ENCODE data around the gene PPP1R14D.
A peak's percentile ranks its signal among the peaks of the same experiment; 100 is the strongest.

Gene PPP1R14D

DNA sequence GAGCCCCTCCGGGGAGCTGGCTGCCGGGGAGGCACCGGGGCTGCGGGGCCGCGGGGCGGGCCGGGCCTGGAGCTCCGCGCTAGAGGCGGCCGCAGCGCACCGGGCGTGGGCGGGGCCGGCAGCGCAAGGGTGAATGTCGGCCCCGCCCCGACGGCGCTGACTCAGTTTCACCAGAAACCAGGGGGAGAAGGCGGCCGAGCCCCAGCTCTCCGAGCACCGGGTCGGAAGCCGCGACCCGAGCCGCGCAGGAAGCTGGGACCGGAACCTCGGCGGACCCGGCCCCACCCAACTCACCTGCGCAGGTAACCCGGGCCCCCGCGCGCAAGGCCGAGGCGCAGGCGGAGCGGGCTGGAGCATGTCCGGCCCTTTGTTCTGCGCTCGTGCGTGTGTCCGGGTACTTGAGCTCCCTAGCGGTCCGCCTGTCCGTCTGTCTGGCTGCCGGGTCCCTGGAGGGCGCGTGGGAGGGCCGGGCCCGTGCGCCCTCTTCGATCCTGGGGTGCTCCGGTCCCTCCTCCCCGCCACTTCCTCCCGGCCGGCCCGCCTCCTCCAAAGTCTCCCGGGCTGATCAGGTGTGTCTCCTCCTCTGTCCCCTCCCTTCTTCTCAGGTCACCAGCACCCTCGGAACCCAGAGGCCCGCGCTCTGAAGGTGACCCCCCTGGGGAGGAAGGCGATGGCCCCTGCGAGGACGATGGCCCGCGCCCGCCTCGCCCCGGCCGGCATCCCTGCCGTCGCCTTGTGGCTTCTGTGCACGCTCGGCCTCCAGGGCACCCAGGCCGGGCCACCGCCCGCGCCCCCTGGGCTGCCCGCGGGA, 15.6 kb upstream of the PPP1R14D start, which contains the start of gene SPINT1:
TSS of gene SPINT1 (plus strand) at position 164 of the 811 bp plus-strand sequence. CDS start at position 671, 507 bp downstream.
- Histone ChIP-seq H3K27me3 (ENCODE audit: low read length) (no peaks in the 10 kb centered on the region), H3K9ac (ENCODE audit: low read length) (peak within 1 kb of the TSS; percentile 9; the same call in 1 of the 2 replicates), H4K20me1 (ENCODE audit: low read depth, low read length) (no peaks in the 10 kb centered on the region), H3K27ac (ENCODE audit: low read depth, low read length) (no peak within 1 kb of the TSS), H3K9me3 (ENCODE audit: insufficient read depth, low read length) (no peaks in the 10 kb centered on the region), H3K4me3 (ENCODE audit: insufficient read depth, low read length, poor library complexity, severe bottlenecking) (peak within 1 kb of the TSS; percentile 24), H3K79me2 (ENCODE audit: insufficient read depth, low read length) (no peaks in the 10 kb centered on the region), H3K9me2 (replicated peaks; ENCODE audit: insufficient read depth, low read length) (no peaks in the 10 kb centered on the region), H3F3A (ENCODE audit: insufficient read depth) (no peaks in the 10 kb centered on the region), H2AFZ (ENCODE audit: low read depth, low read length, severe bottlenecking) (peak within 1 kb of the TSS; percentile 49), H3K36me3 (ENCODE audit: low read length) (no peaks in the 10 kb centered on the region), H3K4me2 (ENCODE audit: low read depth, low read length, poor library complexity, severe bottlenecking) (peak within 1 kb of the TSS; percentile 47)
- TF ChIP-seq, protein P1, sequence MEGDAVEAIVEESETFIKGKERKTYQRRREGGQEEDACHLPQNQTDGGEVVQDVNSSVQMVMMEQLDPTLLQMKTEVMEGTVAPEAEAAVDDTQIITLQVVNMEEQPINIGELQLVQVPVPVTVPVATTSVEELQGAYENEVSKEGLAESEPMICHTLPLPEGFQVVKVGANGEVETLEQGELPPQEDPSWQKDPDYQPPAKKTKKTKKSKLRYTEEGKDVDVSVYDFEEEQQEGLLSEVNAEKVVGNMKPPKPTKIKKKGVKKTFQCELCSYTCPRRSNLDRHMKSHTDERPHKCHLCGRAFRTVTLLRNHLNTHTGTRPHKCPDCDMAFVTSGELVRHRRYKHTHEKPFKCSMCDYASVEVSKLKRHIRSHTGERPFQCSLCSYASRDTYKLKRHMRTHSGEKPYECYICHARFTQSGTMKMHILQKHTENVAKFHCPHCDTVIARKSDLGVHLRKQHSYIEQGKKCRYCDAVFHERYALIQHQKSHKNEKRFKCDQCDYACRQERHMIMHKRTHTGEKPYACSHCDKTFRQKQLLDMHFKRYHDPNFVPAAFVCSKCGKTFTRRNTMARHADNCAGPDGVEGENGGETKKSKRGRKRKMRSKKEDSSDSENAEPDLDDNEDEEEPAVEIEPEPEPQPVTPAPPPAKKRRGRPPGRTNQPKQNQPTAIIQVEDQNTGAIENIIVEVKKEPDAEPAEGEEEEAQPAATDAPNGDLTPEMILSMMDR (IDR thresholded peaks at IDR 0.05; ENCODE audit: insufficient read depth, low read length, poor library complexity, severe bottlenecking): no peak
- 0 out of 2 replicates have a peak, but pooled peaks have one; percentile 59 for TF ChIP-seq EZH2phosphoT487 (conservative IDR thresholded peaks at IDR 0.05; ENCODE audit: low read length)

DNA sequence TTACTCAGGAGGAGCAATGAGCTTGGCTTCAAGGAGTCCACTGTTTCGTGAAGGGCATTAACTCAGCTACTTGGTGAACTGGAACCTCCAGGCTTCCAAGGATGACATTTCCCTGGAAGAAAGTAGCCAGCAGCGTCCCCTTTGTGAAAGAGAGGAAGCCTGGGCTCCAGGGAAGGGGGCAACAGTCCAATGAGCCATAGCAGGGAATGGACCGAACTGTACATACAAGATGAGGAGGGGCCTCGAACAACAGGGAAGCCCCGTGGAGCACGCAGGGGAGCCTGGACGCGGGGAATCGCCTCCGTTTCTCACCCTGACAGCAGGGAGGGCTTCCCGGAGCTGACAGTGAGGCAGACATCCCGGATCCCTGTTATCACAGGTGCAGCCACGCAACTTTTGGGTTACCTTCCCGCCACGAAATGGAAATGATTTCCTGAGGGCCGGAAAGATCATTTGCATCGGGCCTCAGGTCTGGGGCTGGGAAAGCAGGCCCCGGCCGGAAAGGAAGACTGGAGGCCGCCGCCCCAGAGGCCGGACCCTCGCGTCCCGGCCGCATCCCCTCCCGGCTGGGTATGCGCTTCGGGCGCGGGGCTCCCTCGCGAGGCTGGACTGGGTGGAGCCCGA, 14.9 kb upstream of the PPP1R14D start:
- no peak for TF ChIP-seq EZH2phosphoT487 (conservative IDR thresholded peaks at IDR 0.05; ENCODE audit: low read length)
- TF ChIP-seq, protein P1 (IDR thresholded peaks at IDR 0.05; ENCODE audit: insufficient read depth, low read length, poor library complexity, severe bottlenecking): no peak
- Histone ChIP-seq H3K9ac (ENCODE audit: low read length) (no peak overlapping the region), H2AFZ (ENCODE audit: low read depth, low read length, severe bottlenecking) (no peak overlapping the region), H3K4me2 (ENCODE audit: low read depth, low read length, poor library complexity, severe bottlenecking) (peak overlapping the region; percentile 47), H4K20me1 (ENCODE audit: low read depth, low read length) (no peaks in the 10 kb centered on the region), H3K79me2 (ENCODE audit: insufficient read depth, low read length) (no peaks in the 10 kb centered on the region), H3K9me2 (replicated peaks; ENCODE audit: insufficient read depth, low read length) (no peaks in the 10 kb centered on the region), H3K36me3 (ENCODE audit: low read length) (no peaks in the 10 kb centered on the region), H3K27ac (ENCODE audit: low read depth, low read length) (no peak overlapping the region), H3K9me3 (ENCODE audit: insufficient read depth, low read length) (no peaks in the 10 kb centered on the region), H3K27me3 (ENCODE audit: low read length) (no peaks in the 10 kb centered on the region), H3F3A (ENCODE audit: insufficient read depth) (no peaks in the 10 kb centered on the region), H3K4me3 (ENCODE audit: insufficient read depth, low read length, poor library complexity, severe bottlenecking) (no peak overlapping the region)

DNA sequence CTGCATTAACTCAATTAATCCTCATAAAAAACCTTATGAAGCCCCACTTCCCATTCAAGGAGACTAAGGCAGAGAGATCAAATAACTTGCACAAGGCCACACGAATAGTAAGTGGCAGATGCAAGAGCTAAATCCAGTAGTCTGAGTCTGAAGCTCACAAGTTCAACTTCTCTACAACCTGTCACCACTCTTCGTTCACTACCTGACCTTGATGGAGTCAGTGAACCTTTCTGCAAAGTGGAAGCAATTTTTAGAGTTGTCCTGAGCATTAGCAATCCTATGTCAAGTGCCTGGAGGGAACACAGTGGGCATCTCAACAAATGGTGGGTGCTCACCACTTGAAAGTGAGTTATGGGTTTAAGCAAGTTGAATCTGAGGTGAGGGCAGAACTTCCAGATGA, 13.2 kb upstream of the PPP1R14D start:
- H3K4me2 ChIP-seq (ENCODE audit: low read depth, low read length, poor library complexity, severe bottlenecking): no peak overlapping the region
- no peaks in the 10 kb centered on the region for H3K9me3 ChIP-seq (ENCODE audit: insufficient read depth, low read length)
- no peak overlapping the region for H3K27ac ChIP-seq (ENCODE audit: low read depth, low read length)
- H3K36me3 ChIP-seq (ENCODE audit: low read length): no peaks in the 10 kb centered on the region
- no peak for TF ChIP-seq EZH2phosphoT487 (conservative IDR thresholded peaks at IDR 0.05; ENCODE audit: low read length)
- TF ChIP-seq, protein P1 (IDR thresholded peaks at IDR 0.05; ENCODE audit: insufficient read depth, low read length, poor library complexity, severe bottlenecking): no peak
- H3K4me3 ChIP-seq (ENCODE audit: insufficient read depth, low read length, poor library complexity, severe bottlenecking): no peak overlapping the region
- no peaks in the 10 kb centered on the region for H3K9me2 ChIP-seq (replicated peaks; ENCODE audit: insufficient read depth, low read length)
- no peak overlapping the region for H3K9ac ChIP-seq (ENCODE audit: low read length)
- H3F3A ChIP-seq (ENCODE audit: insufficient read depth): no peaks in the 10 kb centered on the region
- no peaks in the 10 kb centered on the region for H3K79me2 ChIP-seq (ENCODE audit: insufficient read depth, low read length)
- no peak overlapping the region for H2AFZ ChIP-seq (ENCODE audit: low read depth, low read length, severe bottlenecking)
- H4K20me1 ChIP-seq (ENCODE audit: low read depth, low read length): no peaks in the 10 kb centered on the region
- no peaks in the 10 kb centered on the region for H3K27me3 ChIP-seq (ENCODE audit: low read length)

Measured in SU-DHL-6 (cell line).